ENCODE data around the gene TVP23C.

The TVP23C gene

DNA sequence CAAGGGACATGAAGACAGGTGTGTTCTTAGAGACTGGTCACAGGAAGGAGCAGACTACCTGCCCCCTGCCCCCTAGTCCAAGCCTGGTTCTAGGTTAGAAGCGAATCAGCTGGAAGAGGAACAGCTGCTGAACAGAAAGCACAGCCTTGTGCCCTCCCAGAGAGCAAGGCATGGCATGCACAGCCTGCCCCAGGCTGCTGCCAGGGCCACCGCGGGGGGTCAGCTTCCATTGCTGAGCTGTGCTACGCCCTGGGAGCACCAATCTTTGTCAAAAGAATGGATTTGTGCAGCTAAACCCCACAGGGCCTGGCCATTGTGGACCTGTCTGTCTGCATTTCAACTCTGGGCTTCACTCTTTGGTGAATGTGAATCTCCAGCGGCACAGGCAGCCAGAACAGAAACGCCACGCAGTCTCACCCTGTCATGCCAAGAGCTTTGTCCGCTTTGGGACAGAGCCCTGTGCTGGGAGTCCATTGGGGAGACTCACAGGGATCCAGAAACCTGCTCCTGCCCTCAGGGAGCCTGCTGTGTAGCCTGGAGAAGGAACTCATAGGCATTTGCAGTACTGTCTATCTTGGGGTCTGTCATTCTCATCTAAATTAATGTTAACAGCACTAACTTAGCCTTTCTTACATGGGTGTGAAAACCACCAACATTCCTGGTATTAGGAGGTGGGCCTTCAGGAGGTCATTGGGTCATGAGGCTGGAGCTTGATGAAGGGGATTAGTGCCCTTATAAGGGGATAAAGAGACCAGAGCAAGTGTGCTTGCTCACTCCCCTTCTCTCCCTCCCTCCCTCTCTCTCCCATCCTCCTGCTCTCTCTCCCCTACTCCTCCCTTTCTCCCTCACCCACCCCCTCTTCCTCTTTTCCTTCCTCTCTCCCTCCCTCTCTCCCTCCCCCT, 70.2 kb downstream of the TVP23C start:
- Histone ChIP-seq H3K27me3 (ENCODE audit: control insufficient read depth, insufficient read depth, low read length) (no peaks in the 10 kb centered on the region), H3K36me3 (ENCODE audit: control insufficient read depth, insufficient read depth, low read length) (peaks cover 24% of the 10 kb centered on the region), H3K9me3 (ENCODE audit: control insufficient read depth, insufficient read depth, low read length) (no peaks in the 10 kb centered on the region), H3K4me1 (ENCODE audit: control insufficient read depth, insufficient read depth, low read length) (peaks cover 21% of the 10 kb centered on the region), H3K4me3 (ENCODE audit: low read depth, low read length) (no peak overlapping the region), H3K27ac (ENCODE audit: low read depth, low read length) (peak overlapping the region; percentile 28), H3K9ac (ENCODE audit: low read depth, low read length) (0 out of 2 replicates have a peak overlapping the region, but pooled peaks have one; percentile 25)

DNA sequence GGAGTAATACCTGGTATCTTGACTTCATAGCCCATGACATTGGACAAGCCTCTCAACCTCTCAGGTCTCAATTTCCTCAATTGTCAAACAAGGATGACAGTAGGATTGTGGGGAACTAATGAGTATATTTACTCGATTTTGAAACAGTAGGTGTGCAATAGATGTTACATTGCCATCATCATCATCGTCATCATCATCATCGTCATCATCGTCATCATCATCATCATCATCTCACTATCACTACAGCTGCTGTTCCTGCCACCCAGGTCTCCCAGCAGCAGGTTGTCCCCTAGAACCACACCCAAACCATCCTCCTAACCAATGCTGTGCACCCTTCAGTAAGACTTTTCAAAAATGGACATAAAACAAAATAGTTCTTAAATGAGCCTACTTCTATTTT, 71.1 kb downstream of the TVP23C start:
- no peaks in the 10 kb centered on the region for H3K27me3 ChIP-seq (ENCODE audit: control insufficient read depth, insufficient read depth, low read length)

GRCh38 chr17:15490634-15491261, 72.5 kb downstream of the TVP23C start:
- Histone ChIP-seq H3K36me3 (ENCODE audit: control insufficient read depth, insufficient read depth, low read length) (peaks cover 17% of the 10 kb centered on the region; the same call in 1 of the 2 replicates), H3K4me1 (ENCODE audit: control insufficient read depth, insufficient read depth, low read length) (peaks cover 21% of the 10 kb centered on the region), H3K4me3 (ENCODE audit: low read depth, low read length) (no peak overlapping the region), H3K27me3 (ENCODE audit: control insufficient read depth, insufficient read depth, low read length) (no peaks in the 10 kb centered on the region), H3K9me3 (ENCODE audit: control insufficient read depth, insufficient read depth, low read length) (no peaks in the 10 kb centered on the region), H3K9ac (ENCODE audit: low read depth, low read length) (no peak overlapping the region), H3K27ac (ENCODE audit: low read depth, low read length) (peak overlapping the region; percentile 92)

More for the DNA sequence above, 71.1 kb downstream of the TVP23C start:
- Histone ChIP-seq H3K36me3 (ENCODE audit: control insufficient read depth, insufficient read depth, low read length) (peaks cover 28% of the 10 kb centered on the region), H3K4me3 (ENCODE audit: low read depth, low read length) (no peak overlapping the region), H3K9ac (ENCODE audit: low read depth, low read length) (no peak overlapping the region), H3K4me1 (ENCODE audit: control insufficient read depth, insufficient read depth, low read length) (peaks cover 21% of the 10 kb centered on the region), H3K9me3 (ENCODE audit: control insufficient read depth, insufficient read depth, low read length) (no peaks in the 10 kb centered on the region), H3K27ac (ENCODE audit: low read depth, low read length) (no peak overlapping the region)

DNA sequence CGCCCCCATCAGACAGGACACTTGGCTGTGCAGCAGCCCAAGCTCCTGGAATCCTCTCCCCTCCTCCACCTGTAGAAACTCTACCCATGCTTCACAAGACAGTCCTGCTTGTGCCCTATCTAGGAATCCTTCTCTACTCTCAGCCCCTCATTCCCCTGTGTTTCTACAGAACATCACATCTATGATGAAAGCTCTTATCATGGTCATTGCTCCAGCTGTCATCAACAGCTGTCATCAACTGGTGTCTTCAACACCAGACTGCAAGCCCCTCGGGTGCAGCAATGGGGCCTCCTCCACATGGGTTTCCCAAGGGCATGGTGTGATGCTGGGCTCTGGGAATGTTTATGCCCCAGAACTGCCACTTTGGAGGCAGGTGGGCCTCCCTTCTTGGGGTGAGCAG, 74.7 kb downstream of the TVP23C start:
- H3K9ac ChIP-seq (ENCODE audit: low read depth, low read length) = no peak overlapping the region
- no peaks in the 10 kb centered on the region for H3K9me3 ChIP-seq (ENCODE audit: control insufficient read depth, insufficient read depth, low read length)
- H3K4me1 ChIP-seq (ENCODE audit: control insufficient read depth, insufficient read depth, low read length) = peaks cover 28% of the 10 kb centered on the region
- no peak overlapping the region for H3K4me3 ChIP-seq (ENCODE audit: low read depth, low read length)
- no peak overlapping the region for H3K27ac ChIP-seq (ENCODE audit: low read depth, low read length)
- peaks cover 10% of the 10 kb centered on the region; the same call in 1 of the 2 replicates for H3K36me3 ChIP-seq (ENCODE audit: control insufficient read depth, insufficient read depth, low read length)
- H3K27me3 ChIP-seq (ENCODE audit: control insufficient read depth, insufficient read depth, low read length) = no peaks in the 10 kb centered on the region

- peaks cover 7% of the 10 kb centered on the region for H3K4me1 ChIP-seq (ENCODE audit: control insufficient read depth, insufficient read depth, low read length)
- H3K27me3 ChIP-seq (ENCODE audit: control insufficient read depth, insufficient read depth, low read length) = no peaks in the 10 kb centered on the region
- H3K27ac ChIP-seq (ENCODE audit: low read depth, low read length) = no peak overlapping the region
- no peak overlapping the region for H3K9ac ChIP-seq (ENCODE audit: low read depth, low read length)
- H3K36me3 ChIP-seq (ENCODE audit: control insufficient read depth, insufficient read depth, low read length) = peaks cover 18% of the 10 kb centered on the region; the same call in 1 of the 2 replicates
- H3K9me3 ChIP-seq (ENCODE audit: control insufficient read depth, insufficient read depth, low read length) = no peaks in the 10 kb centered on the region
- H3K4me3 ChIP-seq (ENCODE audit: low read depth, low read length) = no peak overlapping the region
Observed at GRCh38 chr17:15485045-15485444, 78.2 kb downstream of the TVP23C start.

DNA sequence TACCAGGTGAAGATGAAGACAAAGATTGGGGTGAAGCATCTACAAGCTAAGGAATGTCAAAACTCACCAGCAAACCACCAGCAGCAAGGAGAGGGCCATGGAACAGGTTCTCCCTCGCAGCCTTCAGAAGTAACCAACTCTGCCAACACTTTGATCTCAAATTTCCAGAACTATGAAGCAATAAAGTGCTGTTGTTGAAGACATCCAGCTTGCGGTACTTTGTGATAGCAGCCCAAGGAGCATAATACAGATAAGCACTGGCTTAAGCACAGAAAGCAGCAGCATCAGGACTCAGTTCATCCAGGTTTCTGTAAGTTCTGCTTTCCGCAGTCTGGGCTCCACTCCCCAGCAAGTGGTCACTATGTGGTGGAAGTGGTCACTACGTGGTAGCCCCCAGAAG, 79.9 kb downstream of the TVP23C start:
- H3K9ac ChIP-seq (ENCODE audit: low read depth, low read length) = no peak overlapping the region
- peaks cover 18% of the 10 kb centered on the region; the same call in 1 of the 2 replicates for H3K36me3 ChIP-seq (ENCODE audit: control insufficient read depth, insufficient read depth, low read length)
- peaks cover 7% of the 10 kb centered on the region for H3K4me1 ChIP-seq (ENCODE audit: control insufficient read depth, insufficient read depth, low read length)
- H3K27ac ChIP-seq (ENCODE audit: low read depth, low read length) = no peak overlapping the region
- no peaks in the 10 kb centered on the region for H3K27me3 ChIP-seq (ENCODE audit: control insufficient read depth, insufficient read depth, low read length)
- no peaks in the 10 kb centered on the region for H3K9me3 ChIP-seq (ENCODE audit: control insufficient read depth, insufficient read depth, low read length)
- H3K4me3 ChIP-seq (ENCODE audit: low read depth, low read length) = no peak overlapping the region

DNA sequence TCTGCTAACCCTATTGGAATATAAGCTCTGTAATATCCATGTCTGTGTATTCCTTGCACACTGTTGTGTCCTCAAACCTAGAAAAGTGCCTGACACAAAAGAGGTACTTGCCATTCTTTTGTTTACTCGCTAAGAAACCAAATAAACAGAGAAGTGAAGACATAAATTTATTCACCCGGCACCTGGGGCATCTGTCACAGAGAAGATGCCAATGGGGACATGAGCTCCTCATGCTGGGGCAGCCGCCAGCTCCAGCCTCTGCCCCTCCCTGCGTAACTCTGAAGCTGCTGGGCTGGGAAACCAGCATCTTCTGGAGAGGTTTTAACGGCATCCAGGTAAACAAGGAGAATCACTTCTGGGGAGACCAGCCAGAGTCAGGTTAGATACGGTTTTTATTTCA, 80.8 kb downstream of the TVP23C start:
- H3K36me3 ChIP-seq (ENCODE audit: control insufficient read depth, insufficient read depth, low read length) = peaks cover 13% of the 10 kb centered on the region; the same call in 1 of the 2 replicates
- H3K9me3 ChIP-seq (ENCODE audit: control insufficient read depth, insufficient read depth, low read length) = no peaks in the 10 kb centered on the region
- peaks cover 7% of the 10 kb centered on the region for H3K4me1 ChIP-seq (ENCODE audit: control insufficient read depth, insufficient read depth, low read length)
- no peak overlapping the region for H3K27ac ChIP-seq (ENCODE audit: low read depth, low read length)
- H3K27me3 ChIP-seq (ENCODE audit: control insufficient read depth, insufficient read depth, low read length) = no peaks in the 10 kb centered on the region
- no peak overlapping the region for H3K9ac ChIP-seq (ENCODE audit: low read depth, low read length)
- no peak overlapping the region for H3K4me3 ChIP-seq (ENCODE audit: low read depth, low read length)

GRCh38 chr17:15481481-15481880, 81.8 kb downstream of the TVP23C start:
- Histone ChIP-seq H3K9ac (ENCODE audit: low read depth, low read length) (no peak overlapping the region), H3K27ac (ENCODE audit: low read depth, low read length) (no peak overlapping the region), H3K27me3 (ENCODE audit: control insufficient read depth, insufficient read depth, low read length) (no peaks in the 10 kb centered on the region), H3K4me3 (ENCODE audit: low read depth, low read length) (no peak overlapping the region), H3K36me3 (ENCODE audit: control insufficient read depth, insufficient read depth, low read length) (peaks cover 13% of the 10 kb centered on the region; the same call in 1 of the 2 replicates), H3K4me1 (ENCODE audit: control insufficient read depth, insufficient read depth, low read length) (peaks cover 7% of the 10 kb centered on the region), H3K9me3 (ENCODE audit: control insufficient read depth, insufficient read depth, low read length) (no peaks in the 10 kb centered on the region)

GRCh38 chr17:15480204-15480603, 83.1 kb downstream of the TVP23C start:
- peaks cover 7% of the 10 kb centered on the region for H3K4me1 ChIP-seq (ENCODE audit: control insufficient read depth, insufficient read depth, low read length)
- H3K36me3 ChIP-seq (ENCODE audit: control insufficient read depth, insufficient read depth, low read length) = peaks cover 13% of the 10 kb centered on the region; the same call in 1 of the 2 replicates
- H3K9me3 ChIP-seq (ENCODE audit: control insufficient read depth, insufficient read depth, low read length) = no peaks in the 10 kb centered on the region
- no peak overlapping the region for H3K9ac ChIP-seq (ENCODE audit: low read depth, low read length)
- H3K4me3 ChIP-seq (ENCODE audit: low read depth, low read length) = no peak overlapping the region
- no peaks in the 10 kb centered on the region for H3K27me3 ChIP-seq (ENCODE audit: control insufficient read depth, insufficient read depth, low read length)
- H3K27ac ChIP-seq (ENCODE audit: low read depth, low read length) = no peak overlapping the region

DNA sequence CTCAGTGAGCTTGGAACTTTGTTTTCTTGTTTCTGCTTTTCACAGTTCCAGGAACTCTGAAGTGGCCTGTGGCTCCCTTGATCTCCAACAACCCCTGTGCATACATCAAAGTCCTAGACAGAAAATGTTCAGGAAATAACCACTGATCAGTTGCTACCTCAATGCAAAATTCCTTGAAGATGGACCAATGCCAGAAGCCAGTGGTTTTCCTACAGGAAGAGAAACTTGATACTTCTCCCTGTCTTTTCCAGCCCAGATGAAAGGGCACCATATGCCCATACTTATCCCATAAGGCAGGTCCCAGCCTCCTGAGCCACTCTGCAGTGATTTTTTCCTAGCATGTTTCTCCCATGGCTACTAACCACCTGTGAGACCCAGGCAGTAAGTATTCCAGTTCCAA, 83.6 kb downstream of the TVP23C start:
- Histone ChIP-seq H3K4me1 (ENCODE audit: control insufficient read depth, insufficient read depth, low read length) (peaks cover 4% of the 10 kb centered on the region; the same call in 1 of the 2 replicates), H3K27ac (ENCODE audit: low read depth, low read length) (no peak overlapping the region), H3K9ac (ENCODE audit: low read depth, low read length) (no peak overlapping the region), H3K27me3 (ENCODE audit: control insufficient read depth, insufficient read depth, low read length) (no peaks in the 10 kb centered on the region), H3K9me3 (ENCODE audit: control insufficient read depth, insufficient read depth, low read length) (no peaks in the 10 kb centered on the region), H3K36me3 (ENCODE audit: control insufficient read depth, insufficient read depth, low read length) (peaks cover 13% of the 10 kb centered on the region; the same call in 1 of the 2 replicates), H3K4me3 (ENCODE audit: low read depth, low read length) (no peak overlapping the region)

- H3K4me3 ChIP-seq (ENCODE audit: low read depth, low read length) = no peak overlapping the region
- H3K9me3 ChIP-seq (ENCODE audit: control insufficient read depth, insufficient read depth, low read length) = no peaks in the 10 kb centered on the region
- no peaks in the 10 kb centered on the region for H3K4me1 ChIP-seq (ENCODE audit: control insufficient read depth, insufficient read depth, low read length)
- H3K27me3 ChIP-seq (ENCODE audit: control insufficient read depth, insufficient read depth, low read length) = no peaks in the 10 kb centered on the region
- H3K36me3 ChIP-seq (ENCODE audit: control insufficient read depth, insufficient read depth, low read length) = peaks cover 10% of the 10 kb centered on the region; the same call in 1 of the 2 replicates
- no peak overlapping the region for H3K27ac ChIP-seq (ENCODE audit: low read depth, low read length)
- H3K9ac ChIP-seq (ENCODE audit: low read depth, low read length) = no peak overlapping the region
Observed at GRCh38 chr17:15478845-15479244, 84.4 kb downstream of the TVP23C start.
